Gastroesophageal sphincter (tissue), 3 donors: ENCODE results near the gene CFAP107.

ENCODE experiments used
- POLR2AphosphoS5 ChIP-seq: sonication (generic); formaldehyde crosslinking; IDR thresholded peaks from one replicate; pipeline ENCODE4 v1.6.1; 2017; ENCODE audit warnings: antibody characterized with exemption
- TF ChIP-seq, protein P1 (sequence below), 4 experiments: fragments of 200-600 bp in 2 of 4; fragments of 450-650 bp in 2 of 4; sonication (generic) in 1 of 4; IDR thresholded peaks; one replicate each; pipeline ENCODE4 v1.5.1; 2017 to 2019; ENCODE audit warnings: antibody characterized with exemption in 4 of 4, mild to moderate bottlenecking in 2 of 4, moderate library complexity in 2 of 4

DNA sequence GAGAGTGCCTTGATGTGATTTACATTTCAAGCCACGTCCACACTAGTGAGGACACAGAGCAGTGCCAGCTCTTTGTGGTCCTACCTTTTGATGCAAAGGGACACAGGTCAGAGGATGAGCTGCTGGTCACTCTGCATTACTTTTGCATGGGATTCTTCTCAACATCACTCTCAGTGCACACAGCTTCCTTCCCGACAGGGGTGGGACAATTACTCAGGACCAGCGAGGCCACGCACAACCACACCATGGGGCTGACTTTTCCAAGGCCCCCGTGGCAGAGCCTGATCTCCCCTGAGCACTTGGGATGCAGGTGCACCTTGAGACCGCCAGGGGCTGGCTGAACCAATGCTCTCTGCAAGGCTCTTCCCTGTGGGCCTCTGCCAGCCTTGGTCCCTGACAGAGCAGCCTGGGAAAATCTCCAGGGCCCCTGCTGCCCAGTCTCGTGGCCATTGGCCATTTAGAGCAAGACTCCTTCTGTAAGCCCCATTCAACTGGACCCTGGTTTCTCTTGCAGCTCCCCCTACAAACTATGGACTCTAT is 14.3 kb downstream of the CFAP107 start:
- TF ChIP-seq, protein P1, sequence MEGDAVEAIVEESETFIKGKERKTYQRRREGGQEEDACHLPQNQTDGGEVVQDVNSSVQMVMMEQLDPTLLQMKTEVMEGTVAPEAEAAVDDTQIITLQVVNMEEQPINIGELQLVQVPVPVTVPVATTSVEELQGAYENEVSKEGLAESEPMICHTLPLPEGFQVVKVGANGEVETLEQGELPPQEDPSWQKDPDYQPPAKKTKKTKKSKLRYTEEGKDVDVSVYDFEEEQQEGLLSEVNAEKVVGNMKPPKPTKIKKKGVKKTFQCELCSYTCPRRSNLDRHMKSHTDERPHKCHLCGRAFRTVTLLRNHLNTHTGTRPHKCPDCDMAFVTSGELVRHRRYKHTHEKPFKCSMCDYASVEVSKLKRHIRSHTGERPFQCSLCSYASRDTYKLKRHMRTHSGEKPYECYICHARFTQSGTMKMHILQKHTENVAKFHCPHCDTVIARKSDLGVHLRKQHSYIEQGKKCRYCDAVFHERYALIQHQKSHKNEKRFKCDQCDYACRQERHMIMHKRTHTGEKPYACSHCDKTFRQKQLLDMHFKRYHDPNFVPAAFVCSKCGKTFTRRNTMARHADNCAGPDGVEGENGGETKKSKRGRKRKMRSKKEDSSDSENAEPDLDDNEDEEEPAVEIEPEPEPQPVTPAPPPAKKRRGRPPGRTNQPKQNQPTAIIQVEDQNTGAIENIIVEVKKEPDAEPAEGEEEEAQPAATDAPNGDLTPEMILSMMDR (IDR thresholded peaks at IDR 0.05) = no peak
- TF ChIP-seq POLR2AphosphoS5 = no peak
